Ureter (tissue), 1 donor: ENCODE data around the gene CES4A. TPM values are rescaled to one million over a fixed set of nuclear protein-coding genes. Genes with fewer than 3 reads are reported as not detected.
A peak's percentile ranks its signal among the peaks of the same experiment; 100 is the strongest.
"Not testable (repeated sequence)": the region's sequence is repeated elsewhere in the genome, so short reads cannot be mapped to it uniquely, and the experiment has no call there.

Experiments
- DNase-seq: peaks from one replicate; pipeline ENCODE4 v3.0.0-alpha.2; 2020; ENCODE audit warnings: low spot score
- total RNA-seq: library from RNA; stranded (reverse); gene quantifications from one replicate; pipeline ENCODE4 v1.2.4, GENCODE V29; 2023
- donor health status: DM: yes; HTN: yes; CAD: no.

CES4A gene
- total RNA-seq, 1 donor from 2014 or later = 17.7 TPM

DNA sequence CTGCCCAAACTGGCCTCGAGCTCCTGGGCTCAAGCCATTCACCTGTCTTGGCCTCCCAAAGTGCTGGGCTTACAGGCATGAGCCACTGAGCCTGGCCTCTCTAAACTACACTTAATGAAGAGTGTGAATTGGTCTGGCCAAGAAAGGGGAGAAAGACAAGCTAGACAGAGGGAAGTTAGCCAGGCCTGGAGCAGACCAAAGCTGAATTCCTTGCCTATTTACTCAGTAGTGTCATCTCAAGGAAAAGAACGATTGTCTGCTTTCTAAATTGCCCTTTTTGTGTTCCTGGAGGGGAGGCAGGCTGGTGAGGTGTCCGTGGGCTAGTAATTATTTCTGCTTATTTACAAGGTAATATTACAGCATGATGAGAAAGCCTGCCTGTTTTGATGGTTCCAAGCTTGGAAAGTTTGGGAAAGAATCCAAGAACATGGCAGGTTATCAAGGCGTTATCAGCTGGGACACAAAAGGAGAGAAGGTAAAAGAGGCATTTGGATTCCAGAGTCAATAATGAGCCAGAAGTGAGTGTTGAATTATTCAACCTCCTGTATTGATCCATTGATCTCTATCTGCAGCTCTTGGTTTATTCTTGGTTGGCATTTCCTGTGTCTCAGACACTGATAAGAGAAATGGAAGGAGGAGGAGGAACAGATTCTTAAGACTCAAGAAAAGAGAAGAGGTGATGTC is 34.3 kb downstream of the CES4A start:
- DNase-seq = peak; percentile 15

GRCh38 chr16:67023689-67024088 is 35.3 kb downstream of the CES4A start:
- DNase-seq = no peak

DNA sequence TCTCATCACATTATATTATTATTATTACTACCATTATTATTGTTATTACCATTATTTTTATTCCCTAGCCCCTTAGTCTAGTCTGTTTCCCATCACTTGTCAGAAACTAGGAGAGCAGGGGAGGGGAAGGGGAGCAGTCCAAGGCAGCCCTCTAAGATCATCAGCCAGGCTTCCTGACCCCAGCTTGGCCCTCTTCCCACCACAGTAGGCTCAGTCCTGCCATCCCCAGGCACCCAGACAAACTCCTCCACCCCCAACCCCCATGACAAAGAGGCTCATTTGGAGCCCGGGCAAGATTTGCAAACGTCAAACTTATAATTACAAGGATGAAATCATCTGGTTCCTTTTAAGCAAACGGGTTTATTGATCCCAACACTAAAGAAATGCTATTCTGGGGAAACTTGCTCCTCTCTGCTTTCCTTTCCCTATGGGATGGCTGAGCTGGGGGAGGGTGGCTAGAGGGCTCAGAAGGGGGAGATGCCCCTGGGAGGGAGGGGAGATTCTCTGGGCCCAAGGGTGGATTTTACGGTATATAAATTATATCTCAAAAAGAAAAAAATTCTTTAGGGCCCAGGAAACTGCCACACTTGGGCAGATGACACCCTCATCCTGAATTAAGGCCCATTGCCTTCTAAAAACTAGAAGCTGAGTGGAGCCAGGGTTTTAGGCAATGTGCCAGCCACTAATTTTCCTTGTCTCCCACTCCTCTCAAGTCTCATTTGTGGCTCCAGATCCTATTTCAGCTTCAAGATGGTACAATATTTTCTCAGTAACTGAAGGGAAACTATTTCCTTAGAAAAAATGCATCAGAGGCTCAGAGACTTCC is 36.2 kb downstream of the CES4A start:
- DNase-seq = peak; percentile 29

DNA sequence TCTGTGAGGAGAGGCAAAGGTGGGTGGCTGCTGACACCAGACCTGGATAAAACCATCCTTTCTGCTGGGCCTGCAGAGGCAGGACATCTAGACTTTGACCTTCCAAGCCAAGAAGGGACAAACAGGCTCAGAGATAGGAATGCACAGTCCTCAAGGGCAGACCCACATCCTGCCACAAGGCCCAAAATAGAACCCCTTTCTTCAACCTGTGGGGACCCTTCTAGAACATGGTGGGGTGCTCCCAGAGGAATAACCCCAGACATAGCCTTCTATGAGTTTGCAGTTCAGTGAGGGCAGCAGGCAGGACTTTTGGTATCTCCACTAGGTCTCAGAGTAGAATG is 36.8 kb downstream of the CES4A start:
- peak; percentile 15 for DNase-seq

DNA sequence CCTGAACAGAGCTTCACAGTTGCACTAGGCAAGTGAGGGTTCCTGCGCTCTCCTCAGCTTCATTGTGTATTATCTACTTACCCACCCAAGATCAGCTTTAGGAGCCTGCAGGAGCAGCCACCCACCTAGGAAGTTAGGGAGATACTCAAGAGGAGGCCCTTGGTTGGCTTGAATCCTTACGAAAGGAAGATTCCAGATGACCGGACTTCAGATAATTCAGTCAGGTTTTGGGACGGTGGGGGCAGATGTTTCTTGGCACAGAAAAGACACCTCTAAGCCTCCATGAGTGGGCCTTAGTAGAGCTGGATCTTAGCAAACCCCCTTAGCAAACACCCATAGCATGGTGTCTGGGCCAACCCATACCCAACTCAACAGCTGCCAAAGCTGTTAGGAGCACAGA is 38.2 kb downstream of the CES4A start:
- DNase-seq = no peak

DNA sequence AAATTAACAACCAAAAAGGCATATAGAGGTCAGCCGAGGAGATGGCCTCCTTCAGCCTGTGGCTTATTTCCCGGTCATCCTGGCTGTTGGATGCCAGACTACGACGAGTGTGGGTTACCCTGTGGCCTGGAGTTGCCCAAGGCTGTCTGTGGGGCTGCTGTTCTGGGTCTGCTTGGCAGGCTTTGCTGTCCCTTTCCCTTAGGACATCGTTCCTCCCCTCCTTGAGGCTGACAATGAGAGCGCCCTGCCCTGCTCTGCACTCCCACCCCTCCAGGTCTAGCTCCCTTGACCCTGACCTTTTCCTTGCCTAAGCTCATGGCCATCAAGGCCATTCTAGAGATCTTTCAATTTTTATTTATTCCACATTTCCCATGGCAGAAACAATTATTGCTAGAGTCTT is 38.7 kb downstream of the CES4A start:
- DNase-seq = no peak

DNA sequence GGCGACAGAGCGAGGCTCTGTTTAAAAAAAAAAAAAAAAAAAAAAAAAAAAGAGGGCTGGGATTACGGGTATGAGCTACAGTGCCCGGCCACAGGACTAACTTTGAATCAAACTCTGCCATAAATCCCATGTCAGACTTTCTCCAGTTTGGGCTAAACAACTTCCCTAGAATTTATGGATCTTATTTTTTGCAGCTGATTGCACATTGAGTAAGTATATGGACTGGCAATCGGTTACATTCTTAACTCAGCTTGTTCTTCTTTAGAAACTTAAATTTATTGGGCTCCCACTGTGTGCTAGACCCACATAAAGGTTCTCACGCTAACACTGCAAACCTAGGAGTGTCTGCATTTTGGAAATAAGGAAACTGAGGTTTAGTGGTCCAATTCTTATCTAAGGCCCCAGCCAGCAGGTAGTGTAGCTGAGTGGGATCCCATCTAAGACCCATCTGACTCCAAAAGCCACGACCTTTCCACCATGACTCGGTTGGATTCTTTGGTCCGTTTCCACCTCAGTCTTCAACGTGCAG is 39.8 kb downstream of the CES4A start:
- DNase-seq = no peak

DNA sequence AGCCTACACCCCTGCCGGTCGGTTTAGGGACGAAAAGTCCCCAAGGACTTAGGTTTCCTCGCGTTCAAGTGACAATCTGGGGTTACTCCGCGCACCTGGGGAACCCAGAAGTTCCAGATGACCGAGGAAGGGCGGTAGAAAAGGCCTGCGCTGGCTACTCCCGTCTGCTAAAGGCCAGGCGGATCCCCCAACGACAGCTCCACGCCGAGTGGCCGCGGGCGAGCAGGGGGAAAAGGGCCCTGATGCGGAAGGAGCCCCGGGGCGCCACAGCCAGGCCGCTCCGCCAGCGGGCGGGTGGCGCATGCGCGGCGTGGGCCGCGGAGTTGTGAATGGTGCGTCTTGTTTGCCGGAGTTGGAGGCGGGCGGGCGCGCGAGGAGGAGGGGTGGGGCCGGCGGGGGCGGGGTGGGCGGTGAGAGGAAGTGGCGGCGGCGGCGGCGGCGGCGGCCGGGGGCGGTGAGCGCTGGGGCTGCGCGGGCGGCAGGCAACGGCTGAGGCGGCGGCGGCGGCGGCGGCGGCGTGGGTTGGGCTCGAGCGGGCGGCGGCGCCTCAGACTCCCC is 40.4 kb downstream of the CES4A start, which contains the start of gene CBFB:
Gene CBFB (plus strand): TSS at position 454 of the 558 bp plus-strand sequence. CDS start 259 bp downstream, outside the sequence.
- DNase-seq = peak; percentile 93

GRCh38 chr16:67029254-67030096 is 41.1 kb downstream of the CES4A start:
- peak; percentile 69 for DNase-seq

- no peak for DNase-seq
Observed at GRCh38 chr16:67030221-67030962, 42.0 kb downstream of the CES4A start.

GRCh38 chr16:67034487-67034886 is 46.1 kb downstream of the CES4A start:
- no peak for DNase-seq

GRCh38 chr16:67035364-67035763 is 47.0 kb downstream of the CES4A start:
- DNase-seq = no peak

DNA sequence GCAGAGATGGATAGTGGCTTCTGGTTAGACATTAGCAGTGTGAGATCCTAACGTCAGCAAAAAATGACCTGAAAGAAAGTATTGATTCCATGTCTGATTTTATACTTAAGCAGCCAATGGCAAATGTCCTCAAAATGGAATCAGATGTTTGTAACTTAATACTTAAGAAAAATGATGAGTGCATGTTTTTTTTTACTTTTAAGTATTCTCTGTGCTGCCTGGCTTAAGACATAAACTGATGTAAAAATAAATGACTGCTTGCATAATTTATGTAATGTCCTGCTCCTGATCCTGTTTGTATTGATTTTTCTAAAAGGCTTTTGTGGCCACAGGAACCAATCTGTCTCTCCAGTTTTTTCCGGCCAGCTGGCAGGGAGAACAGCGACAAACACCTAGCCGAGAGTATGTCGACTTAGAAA is 47.9 kb downstream of the CES4A start:
- DNase-seq = no peak

DNA sequence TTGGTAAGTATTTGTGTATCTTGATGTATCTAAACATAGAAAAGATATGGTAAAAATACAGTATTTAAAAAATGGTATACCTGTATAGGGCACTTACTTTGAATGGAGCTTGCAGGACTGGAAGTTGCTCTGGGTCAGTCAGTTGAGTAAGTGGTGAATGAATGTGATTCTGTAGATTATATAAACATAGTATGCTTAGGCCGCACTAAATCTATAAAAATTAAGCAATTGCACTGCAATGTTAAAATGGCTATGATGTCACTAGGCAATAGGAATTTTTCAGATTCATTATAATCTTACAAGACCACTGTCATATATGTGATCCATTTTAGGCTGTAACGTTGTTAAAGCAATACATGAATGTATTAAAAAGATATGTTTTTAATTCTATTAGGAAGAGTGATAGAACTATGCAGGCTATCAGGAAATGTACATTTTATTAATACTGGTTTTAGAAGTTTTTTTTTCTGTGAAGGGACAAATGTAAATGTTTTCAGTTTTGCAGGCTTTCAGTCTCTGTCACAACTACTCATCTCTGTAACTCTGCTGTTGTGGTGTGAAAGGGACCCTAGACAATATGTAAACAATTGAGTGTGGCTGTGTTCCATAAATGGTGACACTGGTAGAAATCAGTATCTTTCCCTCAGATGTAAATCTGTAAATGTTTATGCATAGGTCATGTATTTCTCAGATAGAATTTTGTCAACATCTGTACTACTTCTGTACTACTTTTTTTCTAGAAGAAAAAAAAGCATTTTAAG is 51.1 kb downstream of the CES4A start:
- DNase-seq = no peak

DNA sequence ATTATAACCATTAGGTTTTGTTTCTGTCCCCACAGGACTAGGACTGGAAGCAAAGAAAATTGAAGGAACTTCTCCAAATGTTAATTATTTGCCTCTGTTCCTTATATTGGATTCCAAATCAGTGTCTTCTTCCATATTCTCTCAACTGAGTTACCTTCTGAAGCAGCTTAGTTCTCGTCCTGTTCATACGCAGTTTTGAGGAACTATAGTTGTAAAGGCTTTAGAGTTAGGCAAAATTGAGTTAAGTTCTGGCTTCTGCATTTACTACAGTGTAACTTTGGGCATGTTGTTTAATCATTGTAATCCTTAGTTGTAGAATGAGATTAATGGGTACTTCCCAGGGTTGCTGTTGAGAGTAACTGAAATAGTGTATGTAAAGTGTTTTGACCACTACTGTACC is 51.8 kb downstream of the CES4A start:
- DNase-seq = no peak

DNA sequence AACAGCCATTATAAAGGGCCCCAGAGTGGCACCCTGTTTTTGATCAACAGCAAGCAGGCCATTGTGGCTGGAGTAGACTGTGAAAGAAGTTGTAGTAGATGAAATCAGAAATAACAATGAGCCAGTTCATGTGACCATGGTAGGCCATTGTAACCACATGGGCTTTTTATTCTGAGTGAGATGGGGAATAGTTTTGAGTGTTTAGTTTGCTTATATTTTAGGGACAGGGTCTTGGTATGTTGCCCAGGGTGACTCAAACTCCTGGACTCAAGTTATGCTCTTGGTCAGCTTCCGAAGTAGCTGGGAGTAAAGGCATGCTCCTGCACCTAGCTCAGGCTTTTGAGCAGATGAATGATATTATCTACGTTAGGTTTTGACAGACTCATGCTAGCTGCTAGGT is 52.5 kb downstream of the CES4A start:
- no peak for DNase-seq

DNA sequence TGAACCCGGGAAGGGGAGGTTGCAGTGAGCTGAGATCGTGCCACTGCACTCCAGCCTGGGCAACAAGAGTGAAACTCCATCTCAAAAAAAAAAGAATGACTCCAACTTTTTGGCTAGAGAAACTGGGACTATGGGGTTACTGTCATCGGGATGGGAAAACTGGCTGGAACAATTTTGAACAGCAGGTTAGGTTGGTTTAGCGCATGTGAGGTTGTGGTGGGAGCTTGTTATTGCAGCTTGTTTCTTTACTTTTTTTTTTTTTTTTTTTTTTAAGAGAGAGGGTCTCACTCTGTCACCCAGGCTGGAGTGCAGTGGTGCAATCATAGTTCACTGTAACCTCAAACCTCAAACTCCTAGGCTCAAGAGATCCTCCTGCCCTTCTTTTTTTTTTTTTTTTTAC is 53.1 kb downstream of the CES4A start:
- DNase-seq = not testable (repeated sequence)

DNA sequence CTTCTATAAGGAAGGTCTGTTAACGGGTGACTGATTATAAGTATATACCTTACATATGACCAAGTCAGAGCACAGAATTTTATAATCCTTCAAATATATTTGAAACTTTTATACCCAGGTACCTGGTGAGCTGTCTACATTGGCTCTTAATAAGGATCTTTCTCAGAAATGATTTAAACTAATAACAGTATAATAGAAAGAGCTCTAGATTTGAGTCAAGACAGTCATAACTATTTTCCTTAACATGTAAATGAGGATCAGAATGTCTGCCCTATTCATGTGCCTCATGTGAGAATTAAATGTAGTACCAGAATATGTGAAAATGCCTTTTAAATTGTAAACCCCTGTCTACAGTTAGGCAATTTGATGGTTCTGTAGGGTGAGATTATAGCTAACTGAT is 55.0 kb downstream of the CES4A start:
- no peak for DNase-seq

DNA sequence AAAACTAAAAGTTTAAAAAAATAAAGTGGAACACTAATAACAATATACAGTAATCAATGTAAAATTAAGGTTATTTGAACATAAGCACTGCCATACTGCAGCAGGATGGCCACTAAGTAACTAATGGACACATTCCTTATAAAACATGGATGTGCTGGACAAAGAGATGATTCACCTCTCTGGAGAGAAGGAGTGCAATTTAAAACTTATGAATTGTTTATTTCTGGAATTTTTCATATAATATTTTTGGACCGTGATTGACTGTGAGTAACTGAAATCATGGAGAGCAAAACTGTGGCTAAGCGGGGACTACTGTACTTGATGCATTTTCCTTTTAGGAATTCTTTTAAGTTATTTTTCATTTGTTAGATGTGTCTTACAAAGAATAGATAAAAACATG is 62.4 kb downstream of the CES4A start:
- DNase-seq = no peak

GRCh38 chr16:67052399-67052798 is 64.0 kb downstream of the CES4A start:
- no peak for DNase-seq
